ENCODE results near the gene PCGF5.

The PCGF5 gene

DNA sequence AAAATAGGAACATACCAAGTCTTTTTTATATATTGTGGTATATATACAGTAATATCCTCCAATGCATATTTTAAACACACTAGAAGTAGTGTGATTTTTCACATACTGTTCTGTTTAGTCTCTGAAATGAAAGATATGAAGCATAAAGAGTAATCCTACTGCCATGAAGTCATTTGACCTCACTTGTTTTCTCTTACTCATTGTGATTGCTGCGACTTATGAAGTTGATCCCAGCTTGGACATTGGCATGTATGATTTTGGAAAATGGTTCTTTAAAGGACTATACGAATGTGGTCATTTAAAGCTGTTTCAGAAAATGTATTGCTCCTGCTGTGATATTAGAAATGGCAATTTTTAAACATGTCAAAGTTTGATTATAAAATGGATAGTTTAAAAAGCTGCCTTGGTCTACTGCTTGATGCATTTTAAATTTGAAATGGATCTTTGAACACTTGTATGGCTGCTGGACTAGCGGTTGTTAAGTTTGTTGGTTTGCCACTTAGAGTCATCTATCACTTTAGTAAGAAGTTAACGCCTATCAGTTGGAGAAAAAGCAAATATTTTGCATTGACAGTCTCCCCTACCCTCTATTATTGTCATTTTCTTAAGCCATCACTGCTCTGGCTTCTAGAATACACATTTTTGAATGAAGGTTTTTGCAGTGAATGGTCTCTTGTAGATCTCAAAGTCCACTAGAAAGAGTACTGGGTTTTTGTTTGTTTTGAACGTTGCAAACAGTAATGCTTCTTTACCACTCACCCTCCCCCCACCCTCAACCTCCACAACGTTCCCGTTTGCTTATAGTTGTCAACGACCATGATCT is 881 bp upstream of the PCGF5 start:
- TF ChIP-seq, protein P1, sequence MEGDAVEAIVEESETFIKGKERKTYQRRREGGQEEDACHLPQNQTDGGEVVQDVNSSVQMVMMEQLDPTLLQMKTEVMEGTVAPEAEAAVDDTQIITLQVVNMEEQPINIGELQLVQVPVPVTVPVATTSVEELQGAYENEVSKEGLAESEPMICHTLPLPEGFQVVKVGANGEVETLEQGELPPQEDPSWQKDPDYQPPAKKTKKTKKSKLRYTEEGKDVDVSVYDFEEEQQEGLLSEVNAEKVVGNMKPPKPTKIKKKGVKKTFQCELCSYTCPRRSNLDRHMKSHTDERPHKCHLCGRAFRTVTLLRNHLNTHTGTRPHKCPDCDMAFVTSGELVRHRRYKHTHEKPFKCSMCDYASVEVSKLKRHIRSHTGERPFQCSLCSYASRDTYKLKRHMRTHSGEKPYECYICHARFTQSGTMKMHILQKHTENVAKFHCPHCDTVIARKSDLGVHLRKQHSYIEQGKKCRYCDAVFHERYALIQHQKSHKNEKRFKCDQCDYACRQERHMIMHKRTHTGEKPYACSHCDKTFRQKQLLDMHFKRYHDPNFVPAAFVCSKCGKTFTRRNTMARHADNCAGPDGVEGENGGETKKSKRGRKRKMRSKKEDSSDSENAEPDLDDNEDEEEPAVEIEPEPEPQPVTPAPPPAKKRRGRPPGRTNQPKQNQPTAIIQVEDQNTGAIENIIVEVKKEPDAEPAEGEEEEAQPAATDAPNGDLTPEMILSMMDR (IDR thresholded peaks at IDR 0.05; ENCODE audit: insufficient read depth, low read length) = no peak
- no peak for TF ChIP-seq SPI1 (IDR thresholded peaks at IDR 0.05; ENCODE audit: borderline replicate concordance, low read depth)
- no peak for TF ChIP-seq POLR2AphosphoS5 (IDR thresholded peaks at IDR 0.05; ENCODE audit: low read depth)
- TF ChIP-seq GABPA (IDR thresholded peaks at IDR 0.05; ENCODE audit: low read depth) = no peak
- TF ChIP-seq, protein P2, sequence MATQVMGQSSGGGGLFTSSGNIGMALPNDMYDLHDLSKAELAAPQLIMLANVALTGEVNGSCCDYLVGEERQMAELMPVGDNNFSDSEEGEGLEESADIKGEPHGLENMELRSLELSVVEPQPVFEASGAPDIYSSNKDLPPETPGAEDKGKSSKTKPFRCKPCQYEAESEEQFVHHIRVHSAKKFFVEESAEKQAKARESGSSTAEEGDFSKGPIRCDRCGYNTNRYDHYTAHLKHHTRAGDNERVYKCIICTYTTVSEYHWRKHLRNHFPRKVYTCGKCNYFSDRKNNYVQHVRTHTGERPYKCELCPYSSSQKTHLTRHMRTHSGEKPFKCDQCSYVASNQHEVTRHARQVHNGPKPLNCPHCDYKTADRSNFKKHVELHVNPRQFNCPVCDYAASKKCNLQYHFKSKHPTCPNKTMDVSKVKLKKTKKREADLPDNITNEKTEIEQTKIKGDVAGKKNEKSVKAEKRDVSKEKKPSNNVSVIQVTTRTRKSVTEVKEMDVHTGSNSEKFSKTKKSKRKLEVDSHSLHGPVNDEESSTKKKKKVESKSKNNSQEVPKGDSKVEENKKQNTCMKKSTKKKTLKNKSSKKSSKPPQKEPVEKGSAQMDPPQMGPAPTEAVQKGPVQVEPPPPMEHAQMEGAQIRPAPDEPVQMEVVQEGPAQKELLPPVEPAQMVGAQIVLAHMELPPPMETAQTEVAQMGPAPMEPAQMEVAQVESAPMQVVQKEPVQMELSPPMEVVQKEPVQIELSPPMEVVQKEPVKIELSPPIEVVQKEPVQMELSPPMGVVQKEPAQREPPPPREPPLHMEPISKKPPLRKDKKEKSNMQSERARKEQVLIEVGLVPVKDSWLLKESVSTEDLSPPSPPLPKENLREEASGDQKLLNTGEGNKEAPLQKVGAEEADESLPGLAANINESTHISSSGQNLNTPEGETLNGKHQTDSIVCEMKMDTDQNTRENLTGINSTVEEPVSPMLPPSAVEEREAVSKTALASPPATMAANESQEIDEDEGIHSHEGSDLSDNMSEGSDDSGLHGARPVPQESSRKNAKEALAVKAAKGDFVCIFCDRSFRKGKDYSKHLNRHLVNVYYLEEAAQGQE (IDR thresholded peaks at IDR 0.05; ENCODE audit: insufficient replicate concordance, low read depth) = no peak
- Histone ChIP-seq H3K27ac (replicated peaks) (no peak overlapping the region), H3K27me3 (ENCODE audit: insufficient read depth, poor library complexity, severe bottlenecking) (peaks cover 9% of the 10 kb centered on the region), H3K4me3 (replicated peaks; ENCODE audit: insufficient read depth, low read length) (peak overlapping the region; percentile 37)
- no peak for DNase-seq (ENCODE audit: low read depth in 1 of 2, low spot score in 1 of 2)

DNA sequence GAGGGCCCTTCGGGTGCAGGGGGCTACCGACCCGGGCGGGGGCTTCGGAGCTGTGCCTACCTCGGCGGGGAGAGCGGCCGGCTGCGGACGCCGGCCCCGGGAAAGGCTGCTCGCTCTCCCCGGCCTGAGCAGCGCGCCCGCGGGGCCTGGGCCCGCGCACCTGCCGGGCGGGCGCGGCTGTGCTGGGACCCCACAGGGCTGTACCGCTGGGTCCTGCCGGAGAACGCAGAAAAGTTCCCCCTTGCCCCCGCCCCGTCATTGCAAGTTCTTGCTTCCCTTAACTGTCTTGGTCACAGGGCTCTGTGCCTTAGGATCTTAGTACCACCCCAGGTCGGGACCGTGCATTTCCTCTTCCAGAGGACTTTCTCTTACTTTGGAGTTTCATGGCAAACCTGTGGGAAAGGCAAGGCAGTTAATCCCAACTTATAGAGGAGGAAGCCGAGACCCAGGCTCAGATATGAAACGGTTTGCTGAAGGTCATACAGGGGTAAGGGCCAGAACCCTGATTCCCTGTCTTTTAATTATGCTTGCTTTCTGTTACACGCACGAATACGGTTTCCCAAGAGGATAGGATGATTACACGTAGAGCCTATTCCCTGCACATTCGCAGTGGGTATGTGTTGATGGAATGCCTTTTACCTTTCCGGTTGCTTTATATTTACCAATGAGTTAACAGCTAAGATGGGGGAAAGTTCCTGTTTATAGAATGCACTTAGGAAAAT is 652 bp downstream of the PCGF5 start:
- TF ChIP-seq, protein P2 (IDR thresholded peaks at IDR 0.05; ENCODE audit: insufficient replicate concordance, low read depth) = no peak
- TF ChIP-seq, protein P1 (IDR thresholded peaks at IDR 0.05; ENCODE audit: insufficient read depth, low read length) = no peak
- no peak for TF ChIP-seq POLR2AphosphoS5 (IDR thresholded peaks at IDR 0.05; ENCODE audit: low read depth)
- TF ChIP-seq SPI1 (IDR thresholded peaks at IDR 0.05; ENCODE audit: borderline replicate concordance, low read depth) = no peak
- H3K27me3 ChIP-seq (ENCODE audit: insufficient read depth, poor library complexity, severe bottlenecking) = peaks cover 9% of the 10 kb centered on the region
- peak overlapping the region; percentile 81 for H3K27ac ChIP-seq (replicated peaks)
- DNase-seq (ENCODE audit: low read depth in 1 of 2, low spot score in 1 of 2) = peak in 1 of 2 experiments; percentile 48
- peak overlapping the region; percentile 76 for H3K4me3 ChIP-seq (replicated peaks; ENCODE audit: insufficient read depth, low read length)

DNA sequence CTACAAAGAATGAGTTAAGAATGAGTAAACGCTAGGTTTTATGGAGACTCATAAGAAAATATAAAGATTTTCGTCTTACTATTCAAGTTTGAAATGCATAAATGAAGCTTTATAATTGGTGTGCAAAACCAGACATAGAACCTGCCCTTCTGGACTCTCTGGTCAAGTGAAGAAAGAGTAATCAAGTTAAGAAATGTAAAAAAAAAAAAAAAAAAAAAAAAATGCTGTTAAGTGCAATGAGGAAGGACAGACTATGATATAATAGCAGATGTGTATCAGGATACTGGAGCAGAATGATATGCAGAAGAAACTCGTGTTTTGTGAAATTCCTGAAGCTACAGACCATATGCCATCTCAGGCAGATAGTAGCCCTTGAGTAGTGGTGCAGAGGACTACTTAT is 5.6 kb downstream of the PCGF5 start:
- Histone ChIP-seq H3K4me3 (replicated peaks; ENCODE audit: insufficient read depth, low read length) (no peak overlapping the region), H3K27me3 (ENCODE audit: insufficient read depth, poor library complexity, severe bottlenecking) (no peaks in the 10 kb centered on the region), H3K27ac (replicated peaks) (no peak overlapping the region)
- DNase-seq (ENCODE audit: low read depth in 1 of 2, low spot score in 1 of 2) = no peak
- no peak for TF ChIP-seq GABPA (IDR thresholded peaks at IDR 0.05; ENCODE audit: low read depth)
- TF ChIP-seq POLR2AphosphoS5 (IDR thresholded peaks at IDR 0.05; ENCODE audit: low read depth) = no peak
- TF ChIP-seq, protein P1 (IDR thresholded peaks at IDR 0.05; ENCODE audit: insufficient read depth, low read length) = no peak
- TF ChIP-seq, protein P2 (IDR thresholded peaks at IDR 0.05; ENCODE audit: insufficient replicate concordance, low read depth) = no peak
- no peak for TF ChIP-seq SPI1 (IDR thresholded peaks at IDR 0.05; ENCODE audit: borderline replicate concordance, low read depth)

Measured in HL-60 (cell line).